Stomach (tissue), 4 donors: ENCODE measurements around the gene FRMPD1.

Source experiments
- CTCF ChIP-seq, 7 experiments: fragments of 450-650 bp in 4 of 7; fragments of 200-600 bp in 3 of 7; sonication (generic) in 3 of 7; IDR thresholded peaks; one replicate each; pipeline ENCODE4 v1.5.1; 2016 to 2019; ENCODE audit warnings: antibody characterized with exemption in 7 of 7, control low read depth in 2 of 7, mild to moderate bottlenecking in 1 of 7
- EP300 ChIP-seq: sonication (generic); formaldehyde crosslinking; IDR thresholded peaks from one replicate; pipeline ENCODE4 v1.6.1; 2017; ENCODE audit warnings: antibody characterized with exemption
- POLR2A ChIP-seq, 4 donors: fragments of 450-650 bp; IDR thresholded peaks; one replicate each; pipeline ENCODE4 v1.6.1; 2016; ENCODE audit warnings: antibody characterized with exemption in 4 of 4, control low read depth in 2 of 4, mild to moderate bottlenecking in 1 of 4, moderate library complexity in 1 of 4

- TF ChIP-seq CTCF (IDR thresholded peaks at IDR 0.05) (no peak), POLR2A (IDR thresholded peaks at IDR 0.05) (no peak), EP300 (no peak)
These were observed 13.2 kb downstream of the FRMPD1 start for GRCh38 chr9:37663926-37664325.
